ENCODE results near the gene STEAP3.

Gene STEAP3

DNA sequence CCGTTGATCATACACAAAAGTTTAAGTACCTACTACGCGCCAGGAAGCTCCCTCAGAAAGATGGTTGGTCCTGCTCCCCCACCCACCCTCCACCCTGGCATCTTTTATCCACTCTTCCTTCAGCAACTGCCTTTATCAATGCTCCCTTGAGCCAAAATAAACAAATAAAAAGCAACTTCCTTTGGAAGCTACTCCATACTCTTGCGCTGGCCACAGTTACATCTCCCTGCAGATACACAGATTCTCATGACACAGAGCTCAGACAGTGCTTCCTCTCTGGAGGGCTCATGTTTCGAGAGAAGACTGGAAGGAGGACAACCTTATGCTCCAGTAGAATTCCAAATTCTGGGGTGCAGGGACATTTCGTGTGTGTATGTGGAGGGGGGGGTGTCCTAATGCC, 3.8 kb upstream of the STEAP3 start:
- no peak for DNase-seq
- H3K79me1 ChIP-seq (ENCODE audit: low read length) = peaks cover 11% of the 10 kb centered on the region
- no peak overlapping the region for H2BK120ac ChIP-seq (ENCODE audit: insufficient read depth, low read length, poor library complexity)
- no peak overlapping the region for H3K18ac ChIP-seq (ENCODE audit: low read length)
- no peak overlapping the region for H4K91ac ChIP-seq (ENCODE audit: low read depth, low read length)
- H2AFZ ChIP-seq (ENCODE audit: insufficient read depth, low read length, poor library complexity) = no peak overlapping the region
- H2BK5ac ChIP-seq (ENCODE audit: low read depth, low read length, poor library complexity) = no peak overlapping the region
- no peaks in the 10 kb centered on the region for H3K36me3 ChIP-seq (ENCODE audit: control insufficient read depth in 1 of 2, insufficient read depth in 2 of 2, low read length in 2 of 2)
- H2BK12ac ChIP-seq (ENCODE audit: low read length) = no peak overlapping the region
- H3K4me1 ChIP-seq (ENCODE audit: control insufficient read depth in 1 of 2, insufficient read depth in 2 of 2, low read length in 2 of 2) = peaks cover 11 to 22% of the 10 kb centered on the region in 2 experiments
- H3K27me3 ChIP-seq (ENCODE audit: insufficient read depth, low read length) = peaks cover 4% of the 10 kb centered on the region
- no peak overlapping the region for H3K14ac ChIP-seq (ENCODE audit: low read length)
- no peaks in the 10 kb centered on the region for H3K9me3 ChIP-seq (ENCODE audit: insufficient read depth, low read depth, low read length)
- H3K23ac ChIP-seq (ENCODE audit: low read length) = no peak overlapping the region
- no peak overlapping the region for H3K27ac ChIP-seq (ENCODE audit: low read depth, low read length)
- no peak overlapping the region for H3K9ac ChIP-seq (ENCODE audit: low read length)
- H3K79me2 ChIP-seq (ENCODE audit: control insufficient read depth, insufficient read depth, low read length, poor library complexity) = peaks cover 2% of the 10 kb centered on the region
- no peak overlapping the region for H2AK5ac ChIP-seq (ENCODE audit: low read length)
- no CpG with 5 or more reads among the region's 6 CpGs for WGBS (ENCODE audit: extremely low coverage, insufficient coverage, insufficient read length)
- no peak overlapping the region for H3K4me3 ChIP-seq (ENCODE audit: low read depth, low read length)
- H3K4me2 ChIP-seq (ENCODE audit: low read length) = no peak overlapping the region
- no peak overlapping the region for H4K8ac ChIP-seq (ENCODE audit: low read depth, low read length)
- no peak overlapping the region for H3K4ac ChIP-seq (ENCODE audit: low read depth, low read length)
- no peak overlapping the region for H4K12ac ChIP-seq (ENCODE audit: low read depth, low read length)

DNA sequence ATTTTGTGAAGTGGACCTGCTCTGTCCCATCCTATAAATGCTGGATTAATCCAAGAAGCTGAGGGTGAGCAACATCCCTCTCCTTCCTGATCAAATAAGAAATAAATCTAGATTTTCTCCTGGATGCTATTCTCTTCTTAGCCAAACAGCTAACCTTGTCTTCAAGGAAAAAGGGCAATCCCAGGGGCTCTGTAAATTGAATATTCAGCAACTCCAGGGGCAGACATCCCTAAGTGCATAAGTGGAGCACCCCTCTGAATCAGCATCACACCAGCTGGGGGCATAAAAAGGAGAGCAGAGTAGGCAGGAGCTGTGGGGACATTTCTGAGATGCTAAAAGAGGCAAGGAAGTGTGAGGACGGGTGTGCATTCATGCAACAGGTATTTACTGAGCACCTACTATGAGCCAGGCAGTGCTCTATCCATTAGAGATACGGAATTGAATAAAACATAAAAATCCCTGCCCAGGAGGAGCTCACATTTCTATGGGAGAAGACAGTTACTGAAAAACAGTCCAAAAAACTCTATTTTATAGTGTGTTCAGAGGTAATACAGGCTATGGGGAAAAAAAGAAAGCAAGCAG, 2.8 kb upstream of the STEAP3 start:
- H2AFZ ChIP-seq (ENCODE audit: insufficient read depth, low read length, poor library complexity) = no peak overlapping the region
- WGBS (ENCODE audit: extremely low coverage, insufficient coverage, insufficient read length) = no CpG with 5 or more reads among the region's 2 CpGs
- no peak overlapping the region for H3K18ac ChIP-seq (ENCODE audit: low read length)
- no peaks in the 10 kb centered on the region for H3K9me3 ChIP-seq (ENCODE audit: insufficient read depth, low read depth, low read length)
- no peak overlapping the region for H4K8ac ChIP-seq (ENCODE audit: low read depth, low read length)
- H3K4me3 ChIP-seq (ENCODE audit: low read depth, low read length) = no peak overlapping the region
- peaks cover 11 to 22% of the 10 kb centered on the region in 2 experiments for H3K4me1 ChIP-seq (ENCODE audit: control insufficient read depth in 1 of 2, insufficient read depth in 2 of 2, low read length in 2 of 2)
- no peak overlapping the region for H3K9ac ChIP-seq (ENCODE audit: low read length)
- H3K4ac ChIP-seq (ENCODE audit: low read depth, low read length) = no peak overlapping the region
- H3K27ac ChIP-seq (ENCODE audit: low read depth, low read length) = no peak overlapping the region
- no peak overlapping the region for H2AK5ac ChIP-seq (ENCODE audit: low read length)
- no peak overlapping the region for H3K4me2 ChIP-seq (ENCODE audit: low read length)
- no peak overlapping the region for H2BK12ac ChIP-seq (ENCODE audit: low read length)
- peaks cover 11% of the 10 kb centered on the region for H3K79me1 ChIP-seq (ENCODE audit: low read length)
- no peak overlapping the region for H3K23ac ChIP-seq (ENCODE audit: low read length)
- H3K36me3 ChIP-seq (ENCODE audit: control insufficient read depth in 1 of 2, insufficient read depth in 2 of 2, low read length in 2 of 2) = no peaks in the 10 kb centered on the region
- H3K27me3 ChIP-seq (ENCODE audit: insufficient read depth, low read length) = peaks cover 4% of the 10 kb centered on the region
- no peak overlapping the region for H2BK120ac ChIP-seq (ENCODE audit: insufficient read depth, low read length, poor library complexity)
- no peak overlapping the region for H2BK5ac ChIP-seq (ENCODE audit: low read depth, low read length, poor library complexity)
- H4K12ac ChIP-seq (ENCODE audit: low read depth, low read length) = no peak overlapping the region
- H3K14ac ChIP-seq (ENCODE audit: low read length) = no peak overlapping the region
- H4K91ac ChIP-seq (ENCODE audit: low read depth, low read length) = no peak overlapping the region
- no peak for DNase-seq
- H3K79me2 ChIP-seq (ENCODE audit: control insufficient read depth, insufficient read depth, low read length, poor library complexity) = peaks cover 2% of the 10 kb centered on the region

DNA sequence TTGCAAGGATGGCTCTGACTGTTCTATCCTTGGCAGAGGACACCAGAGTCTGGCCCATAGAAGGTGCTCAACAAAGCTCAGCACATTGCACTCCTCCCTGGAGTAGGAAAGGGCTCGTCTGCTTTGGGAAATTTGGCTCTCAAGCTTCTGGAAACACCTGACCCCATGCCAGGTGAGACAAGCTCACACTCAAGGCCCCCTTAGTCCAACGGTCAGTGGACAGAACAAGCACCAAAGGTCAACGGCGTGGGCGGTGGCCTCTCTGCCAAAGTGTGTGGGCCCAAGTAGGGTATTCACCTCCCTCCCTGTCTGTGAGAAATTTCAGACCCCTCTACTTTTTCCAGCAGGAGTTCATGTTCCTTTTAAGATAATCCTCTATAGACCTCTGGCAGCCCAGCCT, 2.0 kb upstream of the STEAP3 start:
- no peak overlapping the region for H2BK12ac ChIP-seq (ENCODE audit: low read length)

DNA sequence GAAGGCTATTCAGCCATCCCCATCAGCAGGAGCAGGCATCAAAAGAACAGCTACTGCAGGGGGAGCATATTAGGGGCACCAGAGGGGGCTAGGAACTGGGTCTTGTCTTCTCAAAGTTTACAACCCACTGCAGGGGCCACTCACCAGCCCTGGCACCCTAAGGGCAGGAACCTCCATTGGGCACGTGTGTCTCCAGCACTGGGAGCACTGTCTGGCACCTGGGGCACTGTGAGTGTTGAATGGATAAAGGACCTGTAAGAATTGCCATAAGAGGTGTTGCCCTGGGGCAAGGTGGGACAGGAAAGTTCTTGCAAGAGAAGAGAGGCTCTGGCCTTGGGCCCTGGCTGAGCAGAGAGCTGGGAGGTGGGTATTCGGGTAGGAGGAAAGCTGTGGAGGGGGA, 1.4 kb upstream of the STEAP3 start:
- Histone ChIP-seq H4K8ac (ENCODE audit: low read depth, low read length) (no peak overlapping the region), H3K79me1 (ENCODE audit: low read length) (peaks cover 11% of the 10 kb centered on the region), H3K36me3 (ENCODE audit: control insufficient read depth in 1 of 2, insufficient read depth in 2 of 2, low read length in 2 of 2) (no peaks in the 10 kb centered on the region), H2AFZ (ENCODE audit: insufficient read depth, low read length, poor library complexity) (no peak overlapping the region), H3K4me1 (ENCODE audit: control insufficient read depth in 1 of 2, insufficient read depth in 2 of 2, low read length in 2 of 2) (peaks cover 11 to 22% of the 10 kb centered on the region in 2 experiments), H2BK120ac (ENCODE audit: insufficient read depth, low read length, poor library complexity) (no peak overlapping the region), H3K18ac (ENCODE audit: low read length) (no peak overlapping the region), H3K4me3 (ENCODE audit: low read depth, low read length) (no peak overlapping the region), H2BK12ac (ENCODE audit: low read length) (no peak overlapping the region), H3K4me2 (ENCODE audit: low read length) (no peak overlapping the region), H3K9me3 (ENCODE audit: insufficient read depth, low read depth, low read length) (no peaks in the 10 kb centered on the region), H4K12ac (ENCODE audit: low read depth, low read length) (no peak overlapping the region), H4K91ac (ENCODE audit: low read depth, low read length) (no peak overlapping the region), H2AK5ac (ENCODE audit: low read length) (no peak overlapping the region), H3K14ac (ENCODE audit: low read length) (no peak overlapping the region), H2BK5ac (ENCODE audit: low read depth, low read length, poor library complexity) (no peak overlapping the region), H3K9ac (ENCODE audit: low read length) (no peak overlapping the region), H3K4ac (ENCODE audit: low read depth, low read length) (no peak overlapping the region), H3K23ac (ENCODE audit: low read length) (no peak overlapping the region), H3K27ac (ENCODE audit: low read depth, low read length) (no peak overlapping the region), H3K27me3 (ENCODE audit: insufficient read depth, low read length) (peaks cover 4% of the 10 kb centered on the region), H3K79me2 (ENCODE audit: control insufficient read depth, insufficient read depth, low read length, poor library complexity) (peaks cover 2% of the 10 kb centered on the region)
- WGBS (ENCODE audit: extremely low coverage, insufficient coverage, insufficient read length) = no CpG with 5 or more reads among the region's 2 CpGs
- DNase-seq = no peak

More for the DNA sequence above, 2.0 kb upstream of the STEAP3 start:
- H3K27ac ChIP-seq (ENCODE audit: low read depth, low read length) = no peak overlapping the region
- no peak overlapping the region for H3K14ac ChIP-seq (ENCODE audit: low read length)
- no peak overlapping the region for H3K9ac ChIP-seq (ENCODE audit: low read length)
- no peak overlapping the region for H3K4me3 ChIP-seq (ENCODE audit: low read depth, low read length)
- H4K91ac ChIP-seq (ENCODE audit: low read depth, low read length) = no peak overlapping the region
- H3K4me1 ChIP-seq (ENCODE audit: control insufficient read depth in 1 of 2, insufficient read depth in 2 of 2, low read length in 2 of 2) = peaks cover 11 to 22% of the 10 kb centered on the region in 2 experiments
- H2BK5ac ChIP-seq (ENCODE audit: low read depth, low read length, poor library complexity) = no peak overlapping the region
- no peak overlapping the region for H3K4ac ChIP-seq (ENCODE audit: low read depth, low read length)
- DNase-seq = no peak
- H3K9me3 ChIP-seq (ENCODE audit: insufficient read depth, low read depth, low read length) = no peaks in the 10 kb centered on the region
- no peak overlapping the region for H4K12ac ChIP-seq (ENCODE audit: low read depth, low read length)
- H4K8ac ChIP-seq (ENCODE audit: low read depth, low read length) = no peak overlapping the region
- no peak overlapping the region for H3K18ac ChIP-seq (ENCODE audit: low read length)
- H3K79me1 ChIP-seq (ENCODE audit: low read length) = peaks cover 11% of the 10 kb centered on the region
- no peak overlapping the region for H2AK5ac ChIP-seq (ENCODE audit: low read length)
- H3K4me2 ChIP-seq (ENCODE audit: low read length) = no peak overlapping the region
- H3K27me3 ChIP-seq (ENCODE audit: insufficient read depth, low read length) = peaks cover 4% of the 10 kb centered on the region
- H3K23ac ChIP-seq (ENCODE audit: low read length) = no peak overlapping the region
- H2AFZ ChIP-seq (ENCODE audit: insufficient read depth, low read length, poor library complexity) = no peak overlapping the region
- WGBS (ENCODE audit: extremely low coverage, insufficient coverage, insufficient read length) = no CpG with 5 or more reads among the region's 5 CpGs
- H2BK120ac ChIP-seq (ENCODE audit: insufficient read depth, low read length, poor library complexity) = no peak overlapping the region
- H3K36me3 ChIP-seq (ENCODE audit: control insufficient read depth in 1 of 2, insufficient read depth in 2 of 2, low read length in 2 of 2) = no peaks in the 10 kb centered on the region
- H3K79me2 ChIP-seq (ENCODE audit: control insufficient read depth, insufficient read depth, low read length, poor library complexity) = peaks cover 2% of the 10 kb centered on the region
